ENCODE results near the gene STX7. TPM values are rescaled to one million over a fixed set of nuclear protein-coding genes. Genes with fewer than 3 reads are reported as not detected.

Gene STX7
- total RNA-seq, 1 experiment from 2014 or later = 27.8 TPM

DNA sequence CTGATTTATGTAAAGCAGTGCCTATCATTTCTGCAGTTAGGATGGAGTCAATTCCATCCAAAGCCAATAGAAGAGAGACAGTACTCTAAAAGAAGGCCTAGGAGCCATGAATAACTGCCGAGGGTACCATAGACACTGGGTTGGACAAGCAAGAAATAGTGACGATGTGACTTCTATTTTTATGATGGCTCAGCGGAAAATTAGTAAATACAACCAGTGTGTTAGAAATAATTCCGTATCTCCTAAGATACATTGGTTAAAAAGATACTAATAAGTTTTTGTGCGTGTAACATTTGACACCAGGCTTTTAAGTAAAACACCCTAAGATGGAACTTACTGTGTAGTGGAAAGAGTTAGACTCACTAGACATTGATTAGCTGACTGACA lies 66.1 kb downstream of the STX7 start:
- TF ChIP-seq CTCF (IDR thresholded peaks at IDR 0.05 in 2 of 3, conservative IDR thresholded peaks at IDR 0.05 in 1 of 3; ENCODE audit: borderline replicate concordance in 1 of 3, insufficient read depth in 1 of 3, low read depth in 2 of 3, low read length in 2 of 3) (no peak), ELF1 (IDR thresholded peaks at IDR 0.05; ENCODE audit: borderline replicate concordance, low read depth) (no peak), JUND (IDR thresholded peaks at IDR 0.05) (no peak), FOSL1 (IDR thresholded peaks at IDR 0.05; ENCODE audit: low read depth) (no peak), ZNF274 (IDR thresholded peaks at IDR 0.05; ENCODE audit: low read depth, low read length) (no peak)
- TF ChIP-seq, protein P1, sequence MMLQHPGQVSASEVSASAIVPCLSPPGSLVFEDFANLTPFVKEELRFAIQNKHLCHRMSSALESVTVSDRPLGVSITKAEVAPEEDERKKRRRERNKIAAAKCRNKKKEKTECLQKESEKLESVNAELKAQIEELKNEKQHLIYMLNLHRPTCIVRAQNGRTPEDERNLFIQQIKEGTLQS (IDR thresholded peaks at IDR 0.05) = no peak
- DNase-seq (ENCODE audit: low read depth, low spot score) (no peak), ATAC-seq (no peak)
- no peak overlapping the region for H3K9ac ChIP-seq (ENCODE audit: low read length)
- H4K20me1 ChIP-seq (ENCODE audit: insufficient read depth) = no peaks in the 10 kb centered on the region
- H3K4me1 ChIP-seq (ENCODE audit: control insufficient read depth in 1 of 2, insufficient read depth in 2 of 2, low read length in 2 of 2) = no peaks in the 10 kb centered on the region
- no peaks in the 10 kb centered on the region for H3K36me3 ChIP-seq (ENCODE audit: control insufficient read depth in 1 of 2, insufficient read depth in 2 of 2, low read length in 2 of 2)
- H3K9me2 ChIP-seq (ENCODE audit: insufficient read depth) = no peaks in the 10 kb centered on the region
- no peaks in the 10 kb centered on the region for H3K27me3 ChIP-seq (ENCODE audit: insufficient read depth, low read length)
- no peak overlapping the region for H2AFZ ChIP-seq (ENCODE audit: low read depth, low read length, poor library complexity, severe bottlenecking)
- 0 out of 4 replicates have a peak, but pooled peaks cover 0 to 2% of the 10 kb centered on the region in 2 experiments for H3K9me3 ChIP-seq (ENCODE audit: control insufficient read depth in 1 of 2, insufficient read depth in 1 of 2, low read depth in 1 of 2, low read length in 2 of 2)
- H3K4me2 ChIP-seq (ENCODE audit: low read length) = no peak overlapping the region
- BruUV-seq (replicated peaks) = no TSS peak
- ChIA-PET CTCF (no interaction called here), POLR2A (no interaction called here), RAD21 (ENCODE audit: low non-redundant PET in 1 of 2, low total read pairs in 2 of 2, uncharacterized antibody in 2 of 2, unreplicated experiment in 2 of 2) (no interaction called here)
- H3K79me2 ChIP-seq (ENCODE audit: insufficient read depth, low read length) = no peaks in the 10 kb centered on the region
- intact Hi-C loops (cut with micrococcal nuclease) = no loop called here
- H3K4me3 ChIP-seq (replicated peaks in 1 of 2; ENCODE audit: low read depth in 1 of 2, low read length in 2 of 2) = no peak overlapping the region
- H3K27ac ChIP-seq (ENCODE audit: low read depth, low read length) = no peak overlapping the region

DNA sequence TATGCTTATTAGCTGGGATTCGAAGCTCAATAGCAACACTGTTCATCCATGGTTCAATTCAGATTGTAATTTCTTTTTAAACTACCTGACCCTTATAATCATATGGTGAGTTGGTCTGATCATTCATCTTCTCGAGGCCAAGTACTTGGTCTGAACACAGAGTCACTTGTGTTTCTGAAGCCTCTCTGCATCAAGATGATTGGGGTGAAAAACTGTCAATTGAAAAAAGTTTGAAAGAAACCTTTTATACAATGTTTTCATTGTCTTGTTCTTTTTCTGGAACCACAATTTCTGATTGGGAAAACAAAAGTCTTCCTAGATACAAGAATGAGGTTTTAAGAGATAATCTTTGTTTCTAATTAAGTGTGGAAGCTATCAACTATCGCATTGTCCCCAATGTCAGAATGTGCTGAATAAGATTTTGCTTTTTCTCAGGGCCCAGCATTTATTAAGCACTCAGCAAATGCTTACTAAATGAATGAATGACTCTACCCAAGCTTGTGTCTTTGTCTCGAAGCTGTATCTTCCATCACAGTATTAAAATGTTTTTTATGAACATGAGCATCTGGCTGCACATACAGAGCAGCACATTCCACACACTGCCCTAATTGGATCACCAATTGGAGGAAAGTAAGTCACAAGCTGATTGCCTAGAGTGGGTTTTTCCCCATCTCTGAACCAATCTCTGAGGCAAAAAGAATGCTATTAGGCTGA lies 66.6 kb downstream of the STX7 start:
- 0 out of 4 replicates have a peak, but pooled peaks cover 0 to 4% of the 10 kb centered on the region in 2 experiments for H3K9me3 ChIP-seq (ENCODE audit: control insufficient read depth in 1 of 2, insufficient read depth in 1 of 2, low read depth in 1 of 2, low read length in 2 of 2)
- no TSS peak for BruUV-seq (replicated peaks)
- no peaks in the 10 kb centered on the region for H3K79me2 ChIP-seq (ENCODE audit: insufficient read depth, low read length)
- intact Hi-C loops (cut with micrococcal nuclease) = no loop called here
- RAD21 ChIA-PET (ENCODE audit: low non-redundant PET in 1 of 2, low total read pairs in 2 of 2, uncharacterized antibody in 2 of 2, unreplicated experiment in 2 of 2) = no interaction called here
- no peaks in the 10 kb centered on the region for H3K4me1 ChIP-seq (ENCODE audit: control insufficient read depth in 1 of 2, insufficient read depth in 2 of 2, low read length in 2 of 2)
- H3K36me3 ChIP-seq (ENCODE audit: control insufficient read depth in 1 of 2, insufficient read depth in 2 of 2, low read length in 2 of 2) = no peaks in the 10 kb centered on the region
- POLR2A ChIA-PET = no interaction called here
- no peak overlapping the region for H2AFZ ChIP-seq (ENCODE audit: low read depth, low read length, poor library complexity, severe bottlenecking)
- no peaks in the 10 kb centered on the region for H3K27me3 ChIP-seq (ENCODE audit: insufficient read depth, low read length)
- H3K9me2 ChIP-seq (ENCODE audit: insufficient read depth) = no peaks in the 10 kb centered on the region
- CTCF ChIA-PET = no interaction called here
- H4K20me1 ChIP-seq (ENCODE audit: insufficient read depth) = no peaks in the 10 kb centered on the region
- ATAC-seq (no peak), DNase-seq (ENCODE audit: low read depth, low spot score) (no peak)
- no peak overlapping the region for H3K9ac ChIP-seq (ENCODE audit: low read length)
- no peak overlapping the region for H3K4me2 ChIP-seq (ENCODE audit: low read length)
- no peak overlapping the region for H3K4me3 ChIP-seq (replicated peaks in 1 of 2; ENCODE audit: low read depth in 1 of 2, low read length in 2 of 2)
- no peak overlapping the region for H3K27ac ChIP-seq (ENCODE audit: low read depth, low read length)
- TF ChIP-seq, protein P1 (IDR thresholded peaks at IDR 0.05) = no peak
- TF ChIP-seq EGR1 (IDR thresholded peaks at IDR 0.05; ENCODE audit: low read depth) (no peak), TCF7L2 (IDR thresholded peaks at IDR 0.05; ENCODE audit: borderline replicate concordance, extremely low read depth, insufficient read depth, insufficient read length) (no peak), ELF1 (IDR thresholded peaks at IDR 0.05; ENCODE audit: borderline replicate concordance, low read depth) (no peak), RAD21 (IDR thresholded peaks at IDR 0.05; ENCODE audit: low read depth) (no peak), SRF (IDR thresholded peaks at IDR 0.05; ENCODE audit: low read depth) (no peak), FOSL1 (IDR thresholded peaks at IDR 0.05; ENCODE audit: low read depth) (no peak), ZBTB33 (IDR thresholded peaks at IDR 0.05; ENCODE audit: extremely low read depth, insufficient replicate concordance, low read length) (no peak), POLR2A (IDR thresholded peaks at IDR 0.05; ENCODE audit: borderline replicate concordance, extremely low read depth, insufficient read depth, insufficient read length) (no peak), EZH2phosphoT487 (IDR thresholded peaks at IDR 0.05; ENCODE audit: borderline replicate concordance) (no peak), MAX (IDR thresholded peaks at IDR 0.05) (no peak), CEBPB (IDR thresholded peaks at IDR 0.05; ENCODE audit: low read depth) (no peak), ZNF274 (IDR thresholded peaks at IDR 0.05; ENCODE audit: low read depth, low read length) (no peak), CBX3 (IDR thresholded peaks at IDR 0.05; ENCODE audit: low read depth) (no peak)
